HEK293 (cell line): Measurements from ENCODE around the gene NUMB.

Experiments
- CTCF ChIP-seq: fragments of 450-650 bp; formaldehyde crosslinking; IDR thresholded peaks from 2 replicates; pipeline ENCODE4 v1.5.1; 2016; ENCODE audit warnings: missing biosample characterization, missing genetic modification characterization
- PRDM1 ChIP-seq: fragments of 450-650 bp; formaldehyde crosslinking; IDR thresholded peaks from 2 replicates; pipeline ENCODE4; 2016; ENCODE audit warnings: missing biosample characterization, missing genetic modification characterization
- TRIM28 ChIP-seq: IDR thresholded peaks from 2 replicates; pipeline ENCODE4 v1.6.1; 2011; ENCODE audit warnings: low read length, control low read depth, borderline replicate concordance
- YY1 ChIP-seq: fragments of 450-650 bp; formaldehyde crosslinking; IDR thresholded peaks from 2 replicates; pipeline ENCODE4 v1.5.1; 2018; ENCODE audit warnings: missing biosample characterization, missing genetic modification characterization
- ZBTB17 ChIP-seq: fragments of 450-650 bp; formaldehyde crosslinking; IDR thresholded peaks from 2 replicates; pipeline ENCODE4 v1.5.1; 2016; ENCODE audit warnings: missing biosample characterization, missing genetic modification characterization
- ZNF121 ChIP-seq: fragments of 450-650 bp; formaldehyde crosslinking; IDR thresholded peaks from 2 replicates; pipeline ENCODE4 v1.5.1; 2016; ENCODE audit warnings: missing biosample characterization, missing genetic modification characterization
- ZNF274 ChIP-seq, 2 experiments: fragments of 200-500 bp in 1 of 2; fragments of 450-650 bp in 1 of 2; sonication (Bioruptor generic) in 1 of 2; formaldehyde crosslinking in 1 of 2; IDR thresholded peaks; 2 replicates each; pipeline versions ENCODE4 v1.5.1 to v1.6.1; 2014 to 2016; ENCODE audit warnings: borderline replicate concordance in 1 of 2, inconsistent platforms in 1 of 2, low read length in 1 of 2, missing biosample characterization in 1 of 2, missing genetic modification characterization in 1 of 2
- TF ChIP-seq, protein P1 (sequence below): fragments of 450-650 bp; formaldehyde crosslinking; IDR thresholded peaks from 2 replicates; pipeline ENCODE4 v1.5.1; 2017; ENCODE audit warnings: missing biosample characterization, missing genetic modification characterization
- TF ChIP-seq, protein P2 (sequence below): fragments of 450-650 bp; formaldehyde crosslinking; IDR thresholded peaks from 2 replicates; pipeline ENCODE4 v1.5.1; 2016; ENCODE audit warnings: missing biosample characterization, missing genetic modification characterization

- no peak for TF ChIP-seq TRIM28
- TF ChIP-seq CTCF (tag by site-specific recombination), result no peak
- no peak for TF ChIP-seq YY1
- TF ChIP-seq, protein P1, sequence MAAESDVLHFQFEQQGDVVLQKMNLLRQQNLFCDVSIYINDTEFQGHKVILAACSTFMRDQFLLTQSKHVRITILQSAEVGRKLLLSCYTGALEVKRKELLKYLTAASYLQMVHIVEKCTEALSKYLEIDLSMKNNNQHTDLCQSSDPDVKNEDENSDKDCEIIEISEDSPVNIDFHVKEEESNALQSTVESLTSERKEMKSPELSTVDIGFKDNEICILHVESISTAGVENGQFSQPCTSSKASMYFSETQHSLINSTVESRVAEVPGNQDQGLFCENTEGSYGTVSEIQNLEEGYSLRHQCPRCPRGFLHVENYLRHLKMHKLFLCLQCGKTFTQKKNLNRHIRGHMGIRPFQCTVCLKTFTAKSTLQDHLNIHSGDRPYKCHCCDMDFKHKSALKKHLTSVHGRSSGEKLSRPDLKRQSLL (tag by site-specific recombination), result no peak
- TF ChIP-seq ZNF121 (tag by site-specific recombination), result no peak
- TF ChIP-seq, protein P2, sequence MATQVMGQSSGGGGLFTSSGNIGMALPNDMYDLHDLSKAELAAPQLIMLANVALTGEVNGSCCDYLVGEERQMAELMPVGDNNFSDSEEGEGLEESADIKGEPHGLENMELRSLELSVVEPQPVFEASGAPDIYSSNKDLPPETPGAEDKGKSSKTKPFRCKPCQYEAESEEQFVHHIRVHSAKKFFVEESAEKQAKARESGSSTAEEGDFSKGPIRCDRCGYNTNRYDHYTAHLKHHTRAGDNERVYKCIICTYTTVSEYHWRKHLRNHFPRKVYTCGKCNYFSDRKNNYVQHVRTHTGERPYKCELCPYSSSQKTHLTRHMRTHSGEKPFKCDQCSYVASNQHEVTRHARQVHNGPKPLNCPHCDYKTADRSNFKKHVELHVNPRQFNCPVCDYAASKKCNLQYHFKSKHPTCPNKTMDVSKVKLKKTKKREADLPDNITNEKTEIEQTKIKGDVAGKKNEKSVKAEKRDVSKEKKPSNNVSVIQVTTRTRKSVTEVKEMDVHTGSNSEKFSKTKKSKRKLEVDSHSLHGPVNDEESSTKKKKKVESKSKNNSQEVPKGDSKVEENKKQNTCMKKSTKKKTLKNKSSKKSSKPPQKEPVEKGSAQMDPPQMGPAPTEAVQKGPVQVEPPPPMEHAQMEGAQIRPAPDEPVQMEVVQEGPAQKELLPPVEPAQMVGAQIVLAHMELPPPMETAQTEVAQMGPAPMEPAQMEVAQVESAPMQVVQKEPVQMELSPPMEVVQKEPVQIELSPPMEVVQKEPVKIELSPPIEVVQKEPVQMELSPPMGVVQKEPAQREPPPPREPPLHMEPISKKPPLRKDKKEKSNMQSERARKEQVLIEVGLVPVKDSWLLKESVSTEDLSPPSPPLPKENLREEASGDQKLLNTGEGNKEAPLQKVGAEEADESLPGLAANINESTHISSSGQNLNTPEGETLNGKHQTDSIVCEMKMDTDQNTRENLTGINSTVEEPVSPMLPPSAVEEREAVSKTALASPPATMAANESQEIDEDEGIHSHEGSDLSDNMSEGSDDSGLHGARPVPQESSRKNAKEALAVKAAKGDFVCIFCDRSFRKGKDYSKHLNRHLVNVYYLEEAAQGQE, result no peak
- TF ChIP-seq PRDM1 (tag by site-specific recombination), result no peak
- TF ChIP-seq ZBTB17 (tag by site-specific recombination), result no peak
- no peak for TF ChIP-seq ZNF274 (IDR thresholded peaks at IDR 0.05; ENCODE audit: low read length)
- TF ChIP-seq ZNF274 (tag by site-specific recombination; IDR thresholded peaks at IDR 0.05; ENCODE audit: borderline replicate concordance), result no peak
These were observed 82.5 kb downstream of the NUMB start for GRCh38 chr14:73375861-73376260.
